ENCODE measurements around the gene ARID3C.

GRCh38 chr9:34656992-34657391, 28.1 kb upstream of the ARID3C start:
- TF ChIP-seq, protein P1, sequence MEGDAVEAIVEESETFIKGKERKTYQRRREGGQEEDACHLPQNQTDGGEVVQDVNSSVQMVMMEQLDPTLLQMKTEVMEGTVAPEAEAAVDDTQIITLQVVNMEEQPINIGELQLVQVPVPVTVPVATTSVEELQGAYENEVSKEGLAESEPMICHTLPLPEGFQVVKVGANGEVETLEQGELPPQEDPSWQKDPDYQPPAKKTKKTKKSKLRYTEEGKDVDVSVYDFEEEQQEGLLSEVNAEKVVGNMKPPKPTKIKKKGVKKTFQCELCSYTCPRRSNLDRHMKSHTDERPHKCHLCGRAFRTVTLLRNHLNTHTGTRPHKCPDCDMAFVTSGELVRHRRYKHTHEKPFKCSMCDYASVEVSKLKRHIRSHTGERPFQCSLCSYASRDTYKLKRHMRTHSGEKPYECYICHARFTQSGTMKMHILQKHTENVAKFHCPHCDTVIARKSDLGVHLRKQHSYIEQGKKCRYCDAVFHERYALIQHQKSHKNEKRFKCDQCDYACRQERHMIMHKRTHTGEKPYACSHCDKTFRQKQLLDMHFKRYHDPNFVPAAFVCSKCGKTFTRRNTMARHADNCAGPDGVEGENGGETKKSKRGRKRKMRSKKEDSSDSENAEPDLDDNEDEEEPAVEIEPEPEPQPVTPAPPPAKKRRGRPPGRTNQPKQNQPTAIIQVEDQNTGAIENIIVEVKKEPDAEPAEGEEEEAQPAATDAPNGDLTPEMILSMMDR (IDR thresholded peaks at IDR 0.05): no peak
- TF ChIP-seq POLR2A (IDR thresholded peaks at IDR 0.05): no peak
